ENCODE measurements around the gene MTUS2. TPM values are rescaled to one million over a fixed set of nuclear protein-coding genes. Genes with fewer than 3 reads are reported as not detected.

The MTUS2 gene
- total RNA-seq, 1 experiment from 2014 or later = 0.35 TPM

GRCh38 chr13:29369060-29369743 lies 549.1 kb downstream of the MTUS2 start:
- Histone ChIP-seq H2BK15ac (ENCODE audit: low read depth, low read length) (no peak overlapping the region), H3K4me2 (ENCODE audit: insufficient read depth, insufficient read length, low read length) (no peak overlapping the region), H4K20me1 (ENCODE audit: control insufficient read depth, insufficient read depth, insufficient read length) (no peaks in the 10 kb centered on the region), H3K23ac (ENCODE audit: insufficient read length, low read depth, low read length) (no peak overlapping the region), H2BK5ac (ENCODE audit: insufficient read length, low read length) (no peak overlapping the region), H2BK12ac (ENCODE audit: insufficient read length, low read depth, low read length) (no peak overlapping the region), H3K9ac (ENCODE audit: extremely low read depth, insufficient read length, low read length) (no peak overlapping the region), H3K79me2 (ENCODE audit: insufficient read depth, low read length) (no peaks in the 10 kb centered on the region), H3K14ac (ENCODE audit: insufficient read depth, low read length) (no peak overlapping the region), H4K8ac (replicated peaks; ENCODE audit: insufficient read length, low read depth, low read length) (no peak overlapping the region), H2AFZ (ENCODE audit: low read length) (no peak overlapping the region), H3K27ac (ENCODE audit: insufficient read length, low read depth, low read length) (no peak overlapping the region), H3K9me3 (ENCODE audit: control insufficient read depth, low read depth, low read length) (no peaks in the 10 kb centered on the region), H4K91ac (ENCODE audit: insufficient read length, low read depth, low read length) (no peak overlapping the region), H3K23me2 (ENCODE audit: insufficient read length, low read depth, low read length, poor library complexity, severe bottlenecking) (no peaks in the 10 kb centered on the region), H3K27me3 (ENCODE audit: insufficient read depth, low read length) (no peaks in the 10 kb centered on the region), H3K79me1 (ENCODE audit: insufficient read depth, low read depth, low read length, poor library complexity, severe bottlenecking) (no peaks in the 10 kb centered on the region), H3K4me1 (ENCODE audit: insufficient read depth, low read length) (no peaks in the 10 kb centered on the region), H3K56ac (ENCODE audit: insufficient read length, low read depth, low read length) (no peak overlapping the region), H2AK5ac (ENCODE audit: insufficient read length, low read length) (no peak overlapping the region), H2BK20ac (ENCODE audit: low read depth, low read length, poor library complexity, severe bottlenecking) (no peak overlapping the region), H3T11ph (ENCODE audit: low read length) (no peak overlapping the region), H3K18ac (ENCODE audit: insufficient read length, low read depth, low read length) (no peak overlapping the region), H3K4ac (ENCODE audit: low read depth, low read length) (no peak overlapping the region), H2BK120ac (ENCODE audit: low read depth, low read length, poor library complexity, severe bottlenecking) (no peak overlapping the region), H4K5ac (ENCODE audit: insufficient read length, low read depth, low read length) (no peak overlapping the region)
- WGBS (ENCODE audit: extremely low coverage, insufficient read length, low lambda C conversion rate) = no CpG with 5 or more reads among the region's 8 CpGs
- H3K27me3 Mint-ChIP-seq (ENCODE audit: low read depth) = peaks cover 12% of the 10 kb centered on the region
- TF ChIP-seq CTCF (conservative IDR thresholded peaks at IDR 0.05) = peak; percentile 73
- peak; percentile 36 for DNase-seq
- H3K4me1 Mint-ChIP-seq = peaks cover 3 to 4% of the 10 kb centered on the region in 2 experiments
- H3K9me3 Mint-ChIP-seq = peaks cover 8 to 21% of the 10 kb centered on the region in 2 experiments; a peak in 4 of 5 replicates
- no peaks in the 10 kb centered on the region; a peak in 2 of 7 replicates for H3K36me3 Mint-ChIP-seq (ENCODE audit: insufficient read depth in 1 of 3, low read depth in 3 of 3)
- no peak overlapping the region for H3K27ac Mint-ChIP-seq
- no peak overlapping the region for H3K4me3 Mint-ChIP-seq

Data from H9 (cell line).